Measurements from ENCODE around the gene MAP1B. TPM values are rescaled to one million over a fixed set of nuclear protein-coding genes. Genes with fewer than 3 reads are reported as not detected.

Gene MAP1B
- total and polyA plus RNA-seq, 5 experiments from 2014 or later = 0.08 to 0.46 (median 0.36) TPM; not detected in 2

- Mint-ChIP-seq H3K4me1 (peaks cover 0 to 1% (median 0%) of the 10 kb centered on the region in 4 donors), H3K27me3 (peaks cover 21 to 54% (median 31%) of the 10 kb centered on the region in 5 donors), H3K27ac (no peak overlapping the region), H3K9me3 (peaks cover 0 to 2% (median 0%) of the 10 kb centered on the region in 9 donors), H3K36me3 (no peaks in the 10 kb centered on the region), H3K4me3 (no peak overlapping the region)
- DNase-seq (no peak), ATAC-seq (no peak)
- POLR2A ChIA-PET = no interaction called here
These were observed 72.7 kb downstream of the MAP1B start for GRCh38 chr5:72179816-72180440.

- Mint-ChIP-seq H3K27ac (no peak overlapping the region), H3K27me3 (peaks cover 17 to 63% (median 24%) of the 10 kb centered on the region in 5 donors), H3K9me3 (peaks cover 0 to 2% (median 0%) of the 10 kb centered on the region in 9 donors), H3K4me1 (peaks cover 0 to 1% (median 0%) of the 10 kb centered on the region in 4 donors), H3K4me3 (no peak overlapping the region), H3K36me3 (no peaks in the 10 kb centered on the region)
- DNase-seq (no peak), ATAC-seq (no peak)
- POLR2A ChIA-PET = no interaction called here
These were observed 73.7 kb downstream of the MAP1B start for GRCh38 chr5:72180925-72181324.

- ATAC-seq = no peak
- H3K36me3 Mint-ChIP-seq = no peaks in the 10 kb centered on the region
- no peak overlapping the region for H3K4me3 Mint-ChIP-seq
- peaks cover 0 to 2% (median 0%) of the 10 kb centered on the region in 9 donors for H3K9me3 Mint-ChIP-seq
- H3K27ac Mint-ChIP-seq = no peak overlapping the region
- DNase-seq = no peak
- peaks cover 17 to 59% (median 26%) of the 10 kb centered on the region in 5 donors for H3K27me3 Mint-ChIP-seq
- POLR2A ChIA-PET = no interaction called here
- H3K4me1 Mint-ChIP-seq = no peaks in the 10 kb centered on the region
These were observed 75.4 kb downstream of the MAP1B start for GRCh38 chr5:72182686-72183085.

- peaks cover 0 to 2% (median 0%) of the 10 kb centered on the region in 9 donors for H3K9me3 Mint-ChIP-seq
- no peaks in the 10 kb centered on the region for H3K4me1 Mint-ChIP-seq
- DNase-seq = no peak
- H3K36me3 Mint-ChIP-seq = no peaks in the 10 kb centered on the region
- peaks cover 17 to 55% (median 26%) of the 10 kb centered on the region in 5 donors for H3K27me3 Mint-ChIP-seq
- ATAC-seq = no peak
- no peak overlapping the region for H3K4me3 Mint-ChIP-seq
- POLR2A ChIA-PET = no interaction called here
- no peak overlapping the region for H3K27ac Mint-ChIP-seq
These were observed 75.8 kb downstream of the MAP1B start for GRCh38 chr5:72183101-72183520.

GRCh38 chr5:72184408-72184807, 77.1 kb downstream of the MAP1B start:
- POLR2A ChIA-PET = no interaction called here
- Mint-ChIP-seq H3K4me1 (no peaks in the 10 kb centered on the region), H3K9me3 (peaks cover 0 to 2% (median 0%) of the 10 kb centered on the region in 9 donors), H3K27me3 (peaks cover 17 to 49% (median 26%) of the 10 kb centered on the region in 5 donors), H3K36me3 (no peaks in the 10 kb centered on the region), H3K27ac (no peak overlapping the region), H3K4me3 (no peak overlapping the region)
- DNase-seq (no peak), ATAC-seq (no peak)

- Mint-ChIP-seq H3K27ac (no peak overlapping the region), H3K4me3 (no peak overlapping the region), H3K36me3 (no peaks in the 10 kb centered on the region), H3K9me3 (no peaks in the 10 kb centered on the region), H3K4me1 (peaks cover 0 to 2% (median 0%) of the 10 kb centered on the region in 4 donors), H3K27me3 (peaks cover 12 to 41% (median 19%) of the 10 kb centered on the region in 5 donors)
- ATAC-seq (no peak), DNase-seq (no peak)
- POLR2A ChIA-PET = no interaction called here
These were observed 78.4 kb downstream of the MAP1B start for GRCh38 chr5:72185496-72186329.

- H3K36me3 Mint-ChIP-seq = no peaks in the 10 kb centered on the region
- DNase-seq = no peak
- H3K9me3 Mint-ChIP-seq = no peaks in the 10 kb centered on the region
- H3K27ac Mint-ChIP-seq = no peak overlapping the region
- H3K27me3 Mint-ChIP-seq = peaks cover 7 to 32% (median 21%) of the 10 kb centered on the region in 5 donors
- no peak for ATAC-seq
- H3K4me1 Mint-ChIP-seq = peaks cover 0 to 2% (median 0%) of the 10 kb centered on the region in 4 donors
- no peak overlapping the region for H3K4me3 Mint-ChIP-seq
- POLR2A ChIA-PET = no interaction called here
These were observed 80.3 kb downstream of the MAP1B start for GRCh38 chr5:72187388-72188075.

- ATAC-seq = no peak
- Mint-ChIP-seq H3K4me3 (no peak overlapping the region), H3K4me1 (peaks cover 0 to 2% (median 0%) of the 10 kb centered on the region in 4 donors), H3K27me3 (peaks cover 8 to 26% (median 17%) of the 10 kb centered on the region in 5 donors), H3K36me3 (no peaks in the 10 kb centered on the region), H3K27ac (no peak overlapping the region), H3K9me3 (no peaks in the 10 kb centered on the region)
- POLR2A ChIA-PET = no interaction called here
- DNase-seq = no peak
These were observed 80.9 kb downstream of the MAP1B start for GRCh38 chr5:72188166-72188565.

GRCh38 chr5:72189146-72189545, 81.9 kb downstream of the MAP1B start:
- POLR2A ChIA-PET = no interaction called here
- no peak for DNase-seq
- ATAC-seq = no peak
- no peaks in the 10 kb centered on the region for H3K36me3 Mint-ChIP-seq
- peaks cover 8 to 17% (median 14%) of the 10 kb centered on the region in 5 donors for H3K27me3 Mint-ChIP-seq
- peaks cover 0 to 2% (median 0%) of the 10 kb centered on the region in 4 donors for H3K4me1 Mint-ChIP-seq
- no peaks in the 10 kb centered on the region for H3K9me3 Mint-ChIP-seq
- no peak overlapping the region for H3K27ac Mint-ChIP-seq
- no peak overlapping the region for H3K4me3 Mint-ChIP-seq

- H3K36me3 Mint-ChIP-seq = peaks cover 0 to 15% (median 0%) of the 10 kb centered on the region in 3 donors
- H3K27me3 Mint-ChIP-seq = peaks cover 12 to 29% (median 18%) of the 10 kb centered on the region in 5 donors
- no peak overlapping the region for H3K27ac Mint-ChIP-seq
- H3K4me1 Mint-ChIP-seq = peaks cover 0 to 9% (median 4%) of the 10 kb centered on the region in 4 donors
- no peak overlapping the region for H3K4me3 Mint-ChIP-seq
- peaks cover 0 to 16% (median 0%) of the 10 kb centered on the region in 9 donors for H3K9me3 Mint-ChIP-seq
- POLR2A ChIA-PET = no interaction called here
- ATAC-seq (no peak), DNase-seq (no peak)
These were observed 84.1 kb downstream of the MAP1B start for GRCh38 chr5:72191404-72191803.

- POLR2A ChIA-PET = no interaction called here
- Mint-ChIP-seq H3K4me3 (peak overlapping the region in 3 of 10 donors; percentile 23 to 57 (median 27)), H3K36me3 (peaks cover 0 to 15% (median 0%) of the 10 kb centered on the region in 3 donors), H3K27ac (peak overlapping the region in 1 of 10 donors; percentile 19), H3K9me3 (peaks cover 0 to 16% (median 0%) of the 10 kb centered on the region in 9 donors), H3K4me1 (peaks cover 0 to 9% (median 3%) of the 10 kb centered on the region in 4 donors), H3K27me3 (peaks cover 14 to 34% (median 16%) of the 10 kb centered on the region in 5 donors)
- DNase-seq (peak in 2 of 10 donors; percentile 5 to 32), ATAC-seq (no peak)
These were observed 87.6 kb downstream of the MAP1B start for GRCh38 chr5:72194846-72195245.

- POLR2A ChIA-PET = no interaction called here
- H3K27ac Mint-ChIP-seq = no peak overlapping the region
- peaks cover 0 to 16% (median 0%) of the 10 kb centered on the region in 9 donors for H3K9me3 Mint-ChIP-seq
- DNase-seq (no peak), ATAC-seq (no peak)
- H3K4me3 Mint-ChIP-seq = no peak overlapping the region
- peaks cover 0 to 15% (median 0%) of the 10 kb centered on the region in 3 donors for H3K36me3 Mint-ChIP-seq
- H3K27me3 Mint-ChIP-seq = peaks cover 14 to 34% (median 16%) of the 10 kb centered on the region in 5 donors
- peaks cover 0 to 9% (median 3%) of the 10 kb centered on the region in 4 donors for H3K4me1 Mint-ChIP-seq
These were observed 88.3 kb downstream of the MAP1B start for GRCh38 chr5:72195581-72195980.

Data from naive thymus-derived CD8-positive, alpha-beta T cell (primary cell).